GM19463 (cell line): Measurements from ENCODE around the gene RINL.
"Not testable (repeated sequence)": the region's sequence is repeated elsewhere in the genome, so short reads cannot be mapped to it uniquely, and the experiment has no call there.

ENCODE experiments used
- ATAC-seq: cut with Tn5 transposase; IDR thresholded peaks from one replicate; pipeline ENCODE4 v1.9.1; 2021; ENCODE audit warnings: mild to moderate bottlenecking, moderate library complexity; ENCODE audit not compliant: unreplicated experiment

Gene RINL

DNA sequence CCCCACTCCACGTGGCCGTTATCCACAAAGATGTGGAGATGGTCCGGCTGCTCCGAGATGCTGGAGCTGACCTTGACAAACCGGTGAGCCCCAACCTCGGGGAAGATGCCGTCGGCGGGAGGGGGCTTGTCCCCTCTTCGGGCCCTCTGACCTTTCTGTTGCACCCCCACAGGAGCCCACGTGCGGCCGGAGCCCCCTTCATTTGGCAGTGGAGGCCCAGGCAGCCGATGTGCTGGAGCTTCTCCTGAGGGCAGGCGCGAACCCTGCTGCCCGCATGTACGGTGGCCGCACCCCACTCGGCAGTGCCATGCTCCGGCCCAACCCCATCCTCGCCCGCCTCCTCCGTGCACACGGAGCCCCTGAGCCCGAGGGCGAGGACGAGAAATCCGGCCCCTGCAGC is 29.2 kb upstream of the RINL start:
- ATAC-seq: no peak

DNA sequence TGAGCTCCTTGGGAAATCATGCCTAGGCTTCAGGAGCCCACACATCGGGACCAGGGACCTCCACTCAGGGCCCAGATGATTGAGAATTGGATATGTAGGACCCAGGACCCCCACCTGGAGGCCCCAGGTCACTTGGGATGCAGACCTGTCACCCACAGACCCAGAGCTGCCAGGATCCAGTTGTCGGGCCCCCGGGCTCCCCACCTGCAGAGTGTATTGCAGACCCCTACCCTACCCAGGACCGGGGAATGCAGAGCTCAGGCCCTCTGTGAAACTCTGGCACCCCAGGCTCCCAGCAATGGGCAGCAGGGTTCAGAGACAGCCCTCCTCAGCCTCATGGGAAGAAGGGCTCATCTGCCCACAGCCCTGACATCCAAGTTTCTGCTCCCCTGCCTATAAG is 27.5 kb upstream of the RINL start:
- ATAC-seq: no peak

DNA sequence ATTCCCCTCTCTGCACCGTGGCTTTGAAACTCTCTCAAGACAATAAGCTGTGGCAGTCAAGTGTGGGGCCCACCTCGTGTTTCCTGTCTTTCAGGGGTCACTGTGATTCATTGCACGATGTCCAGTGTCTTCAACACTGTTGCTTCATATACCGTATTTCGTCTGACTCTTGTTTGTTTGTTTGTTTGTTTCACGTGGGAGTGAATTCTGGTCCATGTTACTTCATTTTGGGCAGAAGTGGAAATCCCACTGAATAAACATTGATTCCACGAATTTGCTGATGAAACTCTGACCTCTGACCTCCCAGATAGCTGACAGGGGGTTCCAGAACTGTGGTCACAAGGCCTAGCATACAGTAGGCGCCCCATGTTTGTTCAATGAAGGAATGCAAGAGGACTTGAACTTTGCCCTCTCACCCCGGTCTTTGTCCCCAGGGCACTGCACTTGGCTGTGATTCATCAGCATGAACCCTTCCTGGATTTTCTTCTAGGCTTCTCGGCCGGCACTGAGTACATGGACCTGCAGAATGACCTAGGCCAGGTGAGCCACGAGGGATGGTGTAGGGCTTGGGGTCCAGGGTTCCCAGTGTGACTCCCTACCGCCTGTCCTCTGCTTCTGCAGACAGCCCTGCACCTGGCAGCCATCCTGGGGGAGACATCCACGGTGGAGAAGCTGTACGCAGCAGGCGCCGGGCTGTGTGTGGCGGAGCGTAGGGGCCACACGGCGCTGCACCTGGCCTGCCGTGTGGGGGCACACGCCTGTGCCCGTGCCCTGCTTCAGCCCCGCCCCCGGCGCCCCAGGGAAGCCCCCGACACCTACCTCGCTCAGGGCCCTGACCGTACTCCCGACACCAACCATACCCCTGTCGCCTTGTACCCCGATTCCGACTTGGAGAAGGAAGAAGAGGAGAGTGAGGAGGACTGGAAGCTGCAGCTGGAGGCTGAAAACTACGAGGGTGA is 26.8 kb upstream of the RINL start:
- ATAC-seq: no peak

DNA sequence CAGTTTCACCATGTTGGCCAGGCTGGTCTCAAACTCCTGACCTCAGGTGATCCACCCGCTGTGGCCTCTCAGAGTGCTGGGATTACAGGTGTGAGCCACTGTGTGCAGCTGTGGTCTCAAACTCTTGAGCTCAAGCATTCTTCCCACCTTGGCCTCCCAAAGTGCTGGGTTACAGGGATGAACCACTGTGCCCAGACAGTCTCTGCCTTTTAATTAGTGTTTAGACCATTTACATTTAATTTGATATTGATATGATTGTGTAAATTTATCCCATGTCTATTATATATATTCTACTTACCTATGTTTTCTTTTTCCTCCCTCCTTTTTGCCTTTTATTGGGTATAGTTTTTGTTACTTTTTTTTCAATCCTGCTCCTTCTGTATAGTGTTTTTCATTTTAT is 23.6 kb upstream of the RINL start:
- no peak for ATAC-seq

DNA sequence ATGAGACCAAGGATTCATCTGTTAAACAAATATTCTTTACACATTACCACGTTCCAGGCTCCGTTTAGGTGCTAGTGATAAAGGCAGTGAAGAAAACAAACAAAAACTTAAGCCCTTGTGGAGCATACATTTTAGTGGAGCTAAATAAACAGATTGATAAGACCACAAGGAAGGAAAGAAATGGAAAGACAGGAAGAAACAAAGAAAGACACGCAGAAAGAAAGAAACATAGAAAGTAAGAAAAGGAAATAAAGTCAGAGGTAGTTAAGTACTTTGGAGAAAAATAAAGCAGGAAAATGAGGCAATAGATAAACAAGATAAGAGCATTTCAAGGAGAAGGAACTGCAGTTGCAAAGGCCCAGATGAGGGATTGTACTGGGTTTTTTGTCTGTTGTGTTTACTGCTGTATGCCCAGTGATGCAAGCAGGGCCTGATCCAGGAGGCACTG is 22.7 kb upstream of the RINL start:
- no peak for ATAC-seq

DNA sequence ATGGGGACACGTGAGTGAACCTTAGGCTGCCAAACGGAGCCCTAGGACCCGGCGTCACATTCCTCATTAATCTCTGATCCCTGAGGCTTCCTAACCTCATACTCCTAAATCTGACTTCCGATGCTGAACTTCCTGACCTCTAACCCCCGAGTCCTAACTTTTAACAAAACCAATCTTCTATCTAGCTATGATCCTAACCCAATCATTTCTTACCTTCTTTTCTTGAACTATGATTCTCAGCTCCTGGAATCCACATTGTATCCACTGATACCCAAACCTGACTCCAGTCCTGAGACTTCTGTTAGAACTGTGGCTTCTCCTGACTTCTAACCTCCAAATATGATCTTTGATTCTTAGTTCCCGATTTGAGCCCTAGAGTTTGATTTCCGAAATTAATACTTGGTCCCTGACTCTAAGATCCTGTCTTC is 22.1 kb upstream of the RINL start:
- no peak for ATAC-seq

DNA sequence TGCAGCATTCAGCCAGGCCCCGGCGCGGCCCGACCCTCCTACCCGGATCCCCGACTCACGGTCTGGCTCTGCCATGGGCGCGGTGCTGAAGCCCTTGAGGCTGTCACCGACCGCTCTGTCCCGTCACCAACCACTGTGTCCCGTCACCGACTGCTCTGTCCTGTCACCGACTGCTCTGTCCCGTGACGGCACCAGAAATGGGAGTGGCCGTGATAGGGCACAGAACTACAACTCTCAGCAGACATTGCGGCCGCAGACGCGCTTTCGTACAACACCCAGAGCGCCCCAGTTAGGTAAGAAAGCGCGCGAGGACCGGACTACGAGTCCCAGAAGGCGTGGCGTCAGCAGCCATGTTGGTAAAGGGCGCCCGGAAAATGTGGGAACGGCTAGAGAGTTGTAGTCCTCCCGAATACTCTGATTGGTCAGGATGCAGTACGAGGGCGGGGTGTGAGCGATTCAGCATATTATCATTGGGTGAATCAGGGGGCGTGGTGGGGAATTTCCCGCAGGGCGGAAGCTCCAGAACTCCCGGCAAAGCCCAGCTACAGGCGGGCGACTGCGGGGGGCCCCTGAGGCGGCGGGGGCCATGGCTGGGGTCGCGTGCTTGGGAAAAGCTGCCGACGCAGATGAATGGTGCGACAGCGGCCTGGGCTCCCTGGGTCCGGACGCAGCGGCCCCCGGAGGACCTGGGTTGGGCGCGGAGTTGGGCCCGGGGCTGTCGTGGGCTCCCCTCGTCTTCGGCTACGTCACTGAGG is 21.5 kb upstream of the RINL start, which contains the start of the genes NFKBIB and SIRT2:
NFKBIB (plus strand) TSS at position 523 of the 755 bp plus-strand sequence; CDS start at position 587, 64 bp downstream.
SIRT2 (minus strand) TSS at position 172 of the 755 bp plus-strand sequence; CDS start at position 75, 97 bp downstream.
- peak; percentile 90 for ATAC-seq

DNA sequence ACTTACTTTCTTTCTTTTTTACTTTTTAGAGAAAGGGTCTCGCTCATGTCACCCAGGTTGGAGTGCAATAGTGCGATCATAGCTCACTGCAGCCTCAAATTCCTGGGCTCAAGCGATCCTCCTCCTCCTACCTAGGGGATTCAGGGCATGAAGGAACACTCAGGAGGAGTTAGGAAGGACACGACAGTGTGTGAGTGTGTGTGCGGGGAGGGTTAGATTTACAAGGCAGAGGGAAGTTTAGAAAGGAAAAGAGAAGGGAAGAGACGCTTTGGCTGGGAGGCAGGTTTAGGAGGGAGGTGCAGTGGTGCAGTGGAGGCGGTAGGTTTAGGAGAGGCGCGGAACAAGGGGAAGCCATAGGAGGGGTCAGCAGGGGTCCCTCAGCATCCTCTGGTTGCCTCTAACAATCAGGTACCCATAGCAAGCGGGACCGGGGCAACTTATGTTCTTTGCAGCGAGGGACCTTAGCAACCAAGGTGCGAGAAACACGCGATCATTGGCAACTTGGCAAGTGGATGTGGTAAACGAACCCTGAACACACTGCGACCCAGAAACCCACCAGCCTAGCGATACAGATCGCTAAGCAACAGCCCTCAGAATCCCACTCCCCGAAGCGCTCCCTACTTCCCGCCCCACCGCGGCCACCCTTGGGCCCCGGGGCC is 20.8 kb upstream of the RINL start:
- ATAC-seq: no peak

DNA sequence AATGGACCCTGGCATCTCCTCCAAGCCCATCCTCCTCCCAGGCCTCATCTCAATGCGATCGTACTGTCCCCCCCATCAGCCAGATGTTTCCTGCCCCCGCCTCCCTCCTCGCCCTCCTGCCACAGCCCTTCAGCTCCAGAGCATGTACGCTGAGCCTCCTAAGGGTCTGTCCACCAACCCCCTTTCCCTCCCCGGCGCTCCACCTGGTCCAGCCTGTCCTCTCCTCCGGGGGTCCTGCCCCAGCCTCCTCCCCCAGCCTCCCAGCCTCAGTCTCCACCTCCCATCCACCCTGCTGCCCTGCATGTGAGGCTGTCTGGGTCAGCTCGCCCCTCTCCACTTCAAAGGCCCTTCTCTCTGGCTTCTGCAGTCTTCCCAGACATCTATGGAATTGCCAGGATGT is 16.9 kb upstream of the RINL start:
- no peak for ATAC-seq

DNA sequence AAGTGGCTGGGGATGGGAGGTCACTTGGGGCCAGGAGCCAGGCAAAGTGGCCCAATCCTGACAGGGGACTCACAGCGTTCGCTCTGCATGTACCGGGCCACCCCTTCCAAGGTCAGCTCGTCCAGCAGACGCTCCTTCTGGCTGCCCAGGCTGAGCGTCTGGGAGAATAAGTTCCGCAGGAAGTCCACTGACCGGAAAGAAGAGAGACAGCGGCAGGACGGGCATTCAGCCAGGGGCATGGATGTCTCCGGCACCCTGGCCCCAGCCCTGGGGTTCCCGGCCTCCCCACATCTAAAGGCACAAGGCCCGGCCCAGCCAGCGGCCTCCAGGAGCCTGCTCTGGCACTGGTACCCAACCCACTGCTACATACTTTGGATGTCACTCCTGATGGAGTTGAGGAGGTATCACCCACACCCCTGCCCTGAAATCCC is 15.3 kb upstream of the RINL start:
- ATAC-seq: no peak

DNA sequence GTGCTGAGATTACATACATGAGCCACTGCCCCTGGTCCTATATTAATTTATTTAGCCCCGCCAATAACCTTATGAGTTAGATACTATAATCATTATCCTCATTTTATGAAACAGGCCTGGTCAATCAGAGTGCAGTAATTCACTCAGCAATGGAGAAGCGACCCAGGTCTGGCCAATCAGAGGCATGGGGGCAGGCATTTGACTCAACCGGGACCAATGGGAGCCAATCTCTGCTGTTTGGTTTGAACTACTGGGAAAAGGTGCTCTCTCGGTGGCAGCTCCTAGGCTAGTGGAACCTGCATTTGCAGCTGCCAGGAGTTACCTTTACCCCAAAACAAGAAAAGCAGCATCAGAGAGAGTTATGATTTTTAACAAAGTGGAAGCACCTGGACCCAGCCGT is 14.8 kb upstream of the RINL start:
- no peak for ATAC-seq

DNA sequence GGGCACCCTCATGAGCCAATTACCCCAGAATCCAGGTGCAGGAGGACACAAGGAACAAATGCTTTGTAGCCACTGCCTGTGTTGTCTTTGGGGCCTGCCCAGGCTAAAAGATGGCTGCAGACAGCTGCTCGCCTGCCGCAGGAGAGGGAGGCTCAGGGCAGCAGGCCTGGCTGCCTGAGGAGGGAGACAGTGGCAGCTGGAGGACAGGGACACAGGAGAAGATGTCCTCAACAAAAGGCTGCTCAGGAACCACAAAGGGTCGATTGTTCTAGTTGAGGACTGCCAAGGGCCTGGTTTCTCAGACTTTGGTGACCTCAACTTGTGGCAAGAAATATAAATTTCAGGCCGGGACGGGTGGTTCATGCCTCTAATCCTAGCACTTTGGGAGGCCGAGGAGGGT is 13.7 kb upstream of the RINL start:
- no peak for ATAC-seq

DNA sequence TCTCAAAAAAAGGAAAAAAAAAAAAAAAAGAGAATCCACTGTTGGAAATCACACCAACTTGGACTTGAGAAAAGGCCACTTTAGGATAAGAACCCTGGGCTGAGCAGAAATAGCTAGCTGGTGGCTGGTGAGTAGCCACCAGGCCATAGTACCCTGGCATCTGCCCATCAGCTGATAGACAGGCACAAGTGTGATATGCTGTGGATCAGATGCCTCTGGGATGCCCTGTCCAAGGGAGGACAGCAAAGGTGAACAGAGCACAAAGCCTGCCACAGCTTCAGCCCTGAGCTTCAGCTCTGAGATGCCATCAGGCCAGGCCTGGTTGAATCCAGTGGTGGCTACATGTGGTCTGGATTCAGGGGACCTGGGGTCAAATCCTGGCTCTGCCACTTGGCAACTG is 12.6 kb upstream of the RINL start:
- no peak for ATAC-seq

DNA sequence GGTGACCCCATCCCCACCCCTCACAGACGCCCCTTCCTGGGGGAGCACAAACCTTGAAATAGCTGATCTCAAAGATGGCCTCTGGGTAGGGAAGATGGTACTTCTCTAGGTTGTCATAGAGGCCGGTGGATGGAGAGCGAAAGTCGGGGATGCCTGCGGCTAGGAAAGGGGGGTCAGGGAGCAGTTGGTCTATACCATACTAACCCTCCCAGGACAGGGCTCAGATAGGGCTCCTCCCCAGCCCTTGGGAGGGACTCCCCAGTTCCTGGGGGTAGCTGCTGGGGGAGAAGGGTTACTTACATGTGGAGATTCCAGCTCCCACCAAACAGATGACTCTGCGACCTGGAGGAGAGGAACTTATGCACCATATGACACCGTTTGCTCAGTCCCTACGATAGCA is 11.7 kb upstream of the RINL start:
- no peak for ATAC-seq

DNA sequence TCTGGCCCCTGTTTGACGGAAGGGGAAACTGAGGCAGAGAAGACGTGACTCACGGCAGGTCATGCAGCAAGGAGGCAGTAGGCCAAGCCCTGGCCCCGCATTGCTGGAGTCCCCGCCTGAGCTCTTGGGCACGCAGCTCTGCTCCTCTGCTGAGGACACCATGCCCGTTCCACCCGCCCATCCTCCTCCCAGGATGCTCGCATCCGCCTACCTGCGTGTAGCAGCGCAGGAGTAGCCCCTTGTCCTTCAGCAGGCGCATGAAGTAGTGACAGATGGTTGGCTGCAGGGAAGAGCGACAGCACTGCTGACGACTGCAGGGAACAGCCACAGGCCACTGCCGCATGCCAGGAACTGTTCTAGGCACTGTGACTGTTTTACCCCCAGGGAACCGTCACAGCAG is 10.8 kb upstream of the RINL start:
- ATAC-seq: no peak

DNA sequence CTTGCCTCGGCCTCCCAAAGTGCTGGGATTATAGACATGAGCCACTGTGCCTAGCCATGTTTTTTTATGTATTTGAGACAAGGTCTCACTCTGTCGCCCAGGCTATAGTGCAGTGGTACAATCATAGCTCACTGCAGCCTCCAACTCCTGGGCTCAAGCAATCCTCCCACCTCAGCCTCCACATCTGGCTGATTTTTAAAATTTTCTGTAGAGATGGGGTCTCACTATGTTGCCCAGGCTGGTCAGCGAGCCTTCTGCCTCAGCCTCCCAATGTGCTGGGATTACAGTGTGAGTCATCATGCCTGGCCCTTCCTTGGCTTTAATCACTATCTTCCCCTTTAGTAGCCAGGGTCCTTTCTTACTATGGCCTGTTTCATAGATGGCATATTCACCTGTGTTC is 6.6 kb upstream of the RINL start:
- not testable (repeated sequence) for ATAC-seq

DNA sequence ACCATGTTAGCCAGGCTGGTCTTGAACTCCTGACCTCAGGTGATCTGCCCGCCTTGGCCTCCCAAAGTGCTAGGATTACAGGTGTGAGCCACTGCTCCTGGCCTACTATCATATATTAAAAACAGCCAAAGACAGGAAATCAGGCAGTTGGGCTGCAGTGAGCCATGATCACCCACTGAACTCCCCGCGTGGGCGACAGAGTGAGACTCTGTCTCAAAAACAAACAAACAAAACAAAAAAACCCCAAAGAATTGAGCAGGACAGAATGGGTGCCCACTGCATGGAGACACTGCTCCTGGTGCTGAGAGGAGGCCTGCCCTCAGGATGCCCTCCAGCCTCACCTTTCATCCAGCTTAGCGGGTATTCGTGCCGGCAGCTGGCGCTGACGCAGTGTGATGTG is 5.2 kb upstream of the RINL start:
- ATAC-seq: no peak

DNA sequence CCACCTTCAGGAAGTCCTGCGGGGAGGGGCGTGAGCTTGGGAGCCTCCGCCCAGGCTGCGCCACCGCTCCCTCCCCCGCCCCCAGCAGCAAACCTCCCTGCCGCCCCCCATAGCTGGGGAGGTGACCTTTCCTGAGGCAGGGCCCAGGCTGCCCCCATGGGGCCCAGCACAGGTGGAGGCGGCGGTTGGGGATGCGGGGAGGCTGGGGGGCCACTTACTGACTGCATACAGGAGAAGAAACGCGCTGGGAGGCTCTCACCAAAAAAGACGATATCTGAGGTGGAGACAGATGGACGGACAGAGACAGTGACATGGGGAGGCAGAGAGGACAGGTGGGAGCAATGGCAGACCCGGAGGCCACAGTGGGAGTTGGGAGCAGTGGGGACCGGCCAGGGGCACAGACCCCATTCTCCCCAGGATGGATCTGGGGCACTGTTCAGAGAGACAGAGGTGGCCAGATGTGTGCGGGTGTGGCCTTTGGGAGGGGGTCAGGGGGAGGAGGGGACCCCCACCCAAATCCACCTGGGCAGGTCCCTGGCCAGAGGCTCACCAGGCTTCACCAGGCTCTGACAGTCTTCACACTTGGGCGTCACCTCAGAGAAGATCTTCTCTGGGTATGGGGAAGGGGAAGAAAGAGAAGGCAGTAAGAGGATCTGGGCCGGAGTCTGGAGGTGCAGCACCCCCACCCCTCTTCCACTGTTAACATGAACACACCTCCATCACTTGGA is 3.0 kb upstream of the RINL start:
- no peak for ATAC-seq

DNA sequence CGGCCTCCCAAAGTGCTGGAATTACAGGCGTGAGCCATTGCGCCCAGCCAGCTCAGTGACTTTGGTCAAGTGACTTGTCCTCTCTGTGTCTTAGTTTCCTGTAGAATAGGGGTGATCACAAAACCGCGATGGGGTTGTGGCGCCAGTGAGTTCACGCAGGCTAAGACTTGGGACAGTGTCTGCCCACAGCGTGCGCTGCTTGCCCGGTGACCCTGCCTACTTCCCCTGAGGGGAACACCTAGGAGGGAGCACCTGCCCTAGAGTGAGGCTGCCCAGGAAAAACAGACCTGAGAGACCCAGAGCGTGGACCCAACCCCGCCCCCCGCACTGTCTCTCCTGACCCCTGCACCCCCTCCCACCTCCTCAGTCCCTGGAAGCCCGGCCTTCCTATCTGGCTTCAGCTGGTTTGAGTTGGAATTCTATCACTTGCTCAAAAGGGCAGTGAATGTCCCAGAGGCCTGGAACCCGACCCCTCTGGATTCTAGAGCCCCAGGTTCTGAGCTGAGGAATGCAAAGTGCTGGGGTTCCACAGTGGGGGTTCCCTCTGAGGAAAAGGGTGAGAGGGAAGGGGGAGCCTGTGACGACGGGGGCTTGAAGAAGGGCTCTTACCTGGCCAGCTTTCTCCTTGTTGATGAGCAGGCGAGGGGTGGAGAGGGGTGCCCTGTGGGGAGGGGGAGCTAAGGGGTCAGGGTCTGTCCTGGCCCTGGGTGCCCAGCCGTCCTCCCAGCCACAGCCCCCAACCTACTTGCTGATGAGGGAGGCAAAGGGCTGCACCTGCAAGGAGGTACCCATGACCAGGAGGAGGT is 2.2 kb upstream of the RINL start:
- ATAC-seq: no peak

DNA sequence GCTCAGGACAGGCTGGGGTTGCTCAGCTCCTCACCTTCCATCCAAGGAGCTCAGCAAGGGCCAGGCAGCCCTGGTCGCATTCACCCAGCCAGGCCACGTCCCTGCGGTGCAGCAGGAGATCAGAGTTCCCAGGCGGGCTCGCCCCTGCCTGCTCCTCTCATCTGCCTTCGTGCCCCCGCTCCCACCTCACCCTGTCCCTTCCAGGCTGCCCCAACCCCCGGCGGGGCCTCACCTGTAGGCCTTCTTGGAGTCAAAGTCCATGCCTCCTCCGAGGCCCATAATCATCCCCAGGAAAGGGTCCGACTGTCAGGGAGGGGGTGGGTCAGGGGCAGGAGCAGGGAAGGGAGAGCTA is 1.3 kb upstream of the RINL start:
- no peak for ATAC-seq
